Pancreas (tissue), 10 donors: ENCODE measurements around the gene MRPS34. TPM values are rescaled to one million over a fixed set of nuclear protein-coding genes. Genes with fewer than 3 reads are reported as not detected.

Experiments
- ATAC-seq, 4 donors: fragments of 200-7000 bp; cut with Tn5 transposase; one replicate each; pipeline versions ENCODE4 v1.8.0 to v1.9.1; 2020; ENCODE audit warnings: mild to moderate bottlenecking in 4 of 4, moderate library complexity in 4 of 4
- DNase-seq, 6 donors: peaks; one replicate each; pipeline ENCODE4 v3.0.0-alpha.2; 2020
- FAIRE-seq: peaks from 2 replicates; lab custom pipeline; 2012; peaks lifted over from hg19 to GRCh38; lab: Jason Lieb, UNC
- H3K27ac ChIP-seq, 4 donors: fragments of 200-600 bp; sonication (generic); 1 replicate in 3 of 4; 2 replicates in 1 of 4; pipeline versions ENCODE4 v1.5.0 to v1.8.0; 2020
- H3K27me3 ChIP-seq, 4 donors: fragments of 200-600 bp; one replicate each; pipeline ENCODE4 v1.8.0; 2021
- H3K36me3 ChIP-seq, 3 donors: fragments of 200-600 bp; sonication (generic) in 1 of 3; one replicate each; pipeline versions ENCODE4 v1.5.0 to v1.8.0; 2020 to 2021
- H3K4me1 ChIP-seq, 3 donors: fragments of 200-600 bp; one replicate each; pipeline ENCODE4 v1.8.0; 2021
- H3K4me3 ChIP-seq, 4 donors: fragments of 200-600 bp; sonication (generic) in 2 of 4; one replicate each; pipeline versions ENCODE4 v1.5.0 to v1.8.0; 2020 to 2021
- H3K9me3 ChIP-seq, 4 donors: fragments of 200-600 bp; one replicate each; pipeline ENCODE4 v1.8.0; 2021
- CTCF ChIP-seq, 4 donors: fragments of 200-600 bp; sonication (generic) in 3 of 4; IDR thresholded peaks; one replicate each; pipeline versions ENCODE4 v1.5.0 to v1.8.0; 2021; ENCODE audit warnings: antibody characterized with exemption in 4 of 4
- WGBS, 2 donors: extraction: QIAGEN DNeasy Blood & Tissue Kit; methylation state at CpG; one replicate each; pipeline ENCODE4 v1.1.7; 2013; 5-methylcytosine and 5-hydroxymethylcytosine counted together
- intact Hi-C, 3 donors: fragments of 100-400 bp; cut with DNase I; formaldehyde crosslinking; loops; one replicate each; pipeline versions ENCODE4 v1.11.1 to v1.14.2; 2022
- polyA plus RNA-seq, 2 donors: library from polyadenylated mRNA; stranded (reverse); fragments of 200-250 nt; gene quantifications; one replicate each; pipeline ENCODE4 v1.2.3, GENCODE V29; 2013
- total RNA-seq, 6 donors: library from RNA; stranded (reverse); fragmentation: NEBNext Ultra II Directional in 4 of 6; extraction: Animal tissue kit (Norgen Biotek cat#: 25700) in 4 of 6; gene quantifications; one replicate each; pipeline versions ENCODE4 v1.2.1 to v1.2.4, GENCODE V29; 2021 to 2023
- donor health status: healthy with polysubstance abuse.
- donor health status: DM: no; HTN: no; CAD: no; lungs with moderate emphysema.
- donor health status: DM: no; HTN: no; CAD: no.
- donor health status: control.
- donor health status: control.
- donor health status: Bipolar disorder and iron deficiency.
- donor health status: DM: yes; HTN: yes; CAD: no.
- donor health status: DM: no; HTN: no; CAD: no.
- donor health status: DM: no; HTN: no; CAD: no.
- donor health status: DM: yes; HTN: yes; CAD: no.

Gene MRPS34
- total and polyA plus RNA-seq, 8 donors: 42.4 to 84.1 (median 58.3) TPM

- intact Hi-C loops: no loop called here
- H3K4me3 ChIP-seq: no peak overlapping the region
- no peak for TF ChIP-seq CTCF (IDR thresholded peaks at IDR 0.05)
- H3K4me1 ChIP-seq: peaks cover 0 to 3% (median 0%) of the 10 kb centered on the region in 3 donors
- 91 to 95% methylated on average over 15 of the region's 15 CpGs for WGBS, 2 donors
- no peak overlapping the region for H3K27ac ChIP-seq
- ATAC-seq: no peak
- H3K27me3 ChIP-seq: no peaks in the 10 kb centered on the region
- H3K9me3 ChIP-seq: no peaks in the 10 kb centered on the region
- FAIRE-seq: no peak
- DNase-seq: no peak
- H3K36me3 ChIP-seq: peaks cover 3 to 38% (median 14%) of the 10 kb centered on the region in 3 donors
These were observed 46.7 kb upstream of the MRPS34 start for GRCh38 chr16:1819611-1820010.

- H3K27ac ChIP-seq: no peak overlapping the region
- intact Hi-C loops: no loop called here
- no peak for ATAC-seq
- no peaks in the 10 kb centered on the region for H3K27me3 ChIP-seq
- peaks cover 3 to 38% (median 14%) of the 10 kb centered on the region in 3 donors for H3K36me3 ChIP-seq
- no peak overlapping the region for H3K4me3 ChIP-seq
- no peak for FAIRE-seq
- WGBS, 2 donors: 94 to 95% methylated on average over 35 of the region's 35 CpGs
- TF ChIP-seq CTCF (IDR thresholded peaks at IDR 0.05): no peak
- no peaks in the 10 kb centered on the region for H3K4me1 ChIP-seq
- DNase-seq: peak in 1 of 6 donors; percentile 73
- no peaks in the 10 kb centered on the region for H3K9me3 ChIP-seq
These were observed 46.1 kb upstream of the MRPS34 start for GRCh38 chr16:1818873-1819525.

- FAIRE-seq: no peak
- WGBS, 2 donors: 94 to 95% methylated on average over 23 to 27 of the region's 27 CpGs
- Histone ChIP-seq H3K27ac (no peak overlapping the region), H3K4me3 (no peak overlapping the region), H3K27me3 (no peaks in the 10 kb centered on the region), H3K36me3 (peaks cover 3 to 38% (median 18%) of the 10 kb centered on the region in 3 donors), H3K9me3 (no peaks in the 10 kb centered on the region), H3K4me1 (no peaks in the 10 kb centered on the region)
- ATAC-seq: no peak
- intact Hi-C loops: no loop called here
- TF ChIP-seq CTCF (IDR thresholded peaks at IDR 0.05): no peak
- DNase-seq: no peak
These were observed 45.4 kb upstream of the MRPS34 start for GRCh38 chr16:1818204-1818872.

GRCh38 chr16:1817716-1818115 is 44.8 kb upstream of the MRPS34 start:
- H3K36me3 ChIP-seq: peaks cover 3 to 37% (median 18%) of the 10 kb centered on the region in 3 donors

More at GRCh38 chr16:1817716-1818115, 44.8 kb upstream of the MRPS34 start:
- TF ChIP-seq CTCF (IDR thresholded peaks at IDR 0.05): no peak
- no peaks in the 10 kb centered on the region for H3K9me3 ChIP-seq
- DNase-seq (peak in 2 of 6 donors; percentile 51 to 78), FAIRE-seq (no peak), ATAC-seq (no peak)
- no peaks in the 10 kb centered on the region for H3K4me1 ChIP-seq
- intact Hi-C loops: no loop called here
- no peak overlapping the region for H3K4me3 ChIP-seq
- H3K27me3 ChIP-seq: no peaks in the 10 kb centered on the region
- no peak overlapping the region for H3K27ac ChIP-seq
- 90 to 91% methylated on average over 17 of the region's 17 CpGs for WGBS, 2 donors
